Central memory CD8-positive, alpha-beta T cell (primary cell): Measurements from ENCODE around the gene TTYH3.

Source experiments
- ATAC-seq: fragments of 150-1000 bp; cut with Tn5 transposase; replicated peaks from 2 replicates; pipeline ENCODE4 v1.10.0; 2022; ENCODE audit warnings: mild to moderate bottlenecking, moderate FRiP score, moderate number of reproducible peaks; ENCODE audit not compliant: poor library complexity, severe bottlenecking; ENCODE audit errors: extremely low read depth
- DNase-seq, 2 donors: peaks; one replicate each; pipeline ENCODE4 v3.0.0; 2021; ENCODE audit warnings: low spot score in 2 of 2
- H3K27ac Mint-ChIP-seq: one replicate; pipeline ENCODE4 v1.8.0; 2022; ENCODE audit warnings: low read depth, mild to moderate bottlenecking, moderate library complexity, mixed read lengths
- H3K27me3 Mint-ChIP-seq: one replicate; pipeline ENCODE4 v1.8.0; 2022; ENCODE audit warnings: mixed read lengths
- H3K36me3 Mint-ChIP-seq: one replicate; pipeline ENCODE4 v1.8.0; 2022; ENCODE audit warnings: mild to moderate bottlenecking, moderate library complexity, mixed read lengths; ENCODE audit not compliant: insufficient read depth
- H3K4me1 Mint-ChIP-seq: one replicate; pipeline ENCODE4 v1.8.0; 2022; ENCODE audit warnings: mixed read lengths
- H3K4me3 Mint-ChIP-seq: one replicate; pipeline ENCODE4 v1.8.0; 2022; ENCODE audit warnings: mild to moderate bottlenecking, moderate library complexity, mixed read lengths
- H3K9me3 Mint-ChIP-seq: one replicate; pipeline ENCODE4 v1.8.0; 2022; ENCODE audit warnings: mixed read lengths

TTYH3 gene

GRCh38 chr7:2702594-2702957 lies 70.8 kb downstream of the TTYH3 start:
- Mint-ChIP-seq H3K4me1 (peaks cover 35% of the 10 kb centered on the region), H3K36me3 (peaks cover 8% of the 10 kb centered on the region), H3K9me3 (no peaks in the 10 kb centered on the region), H3K4me3 (no peak overlapping the region), H3K27ac (no peak overlapping the region), H3K27me3 (no peaks in the 10 kb centered on the region)
- ATAC-seq: no peak
- DNase-seq: no peak

- H3K27ac Mint-ChIP-seq: no peak overlapping the region
- ATAC-seq: no peak
- H3K4me1 Mint-ChIP-seq: peaks cover 22% of the 10 kb centered on the region
- H3K36me3 Mint-ChIP-seq: peaks cover 7% of the 10 kb centered on the region
- no peak for DNase-seq
- H3K9me3 Mint-ChIP-seq: no peaks in the 10 kb centered on the region
- H3K27me3 Mint-ChIP-seq: no peaks in the 10 kb centered on the region
- no peak overlapping the region for H3K4me3 Mint-ChIP-seq
Measured at GRCh38 chr7:2705371-2706096, 73.7 kb downstream of the TTYH3 start.

GRCh38 chr7:2706685-2707126 lies 74.9 kb downstream of the TTYH3 start:
- Mint-ChIP-seq H3K4me3 (no peak overlapping the region), H3K27me3 (no peaks in the 10 kb centered on the region), H3K9me3 (no peaks in the 10 kb centered on the region), H3K27ac (peak overlapping the region; percentile 53), H3K36me3 (peaks cover 11% of the 10 kb centered on the region), H3K4me1 (peaks cover 29% of the 10 kb centered on the region)
- ATAC-seq (no peak), DNase-seq (no peak)

- Mint-ChIP-seq H3K4me1 (peaks cover 24% of the 10 kb centered on the region), H3K27ac (no peak overlapping the region), H3K36me3 (peaks cover 11% of the 10 kb centered on the region), H3K27me3 (no peaks in the 10 kb centered on the region), H3K9me3 (no peaks in the 10 kb centered on the region), H3K4me3 (no peak overlapping the region)
- ATAC-seq (no peak), DNase-seq (no peak)
Measured at GRCh38 chr7:2707481-2707880, 75.7 kb downstream of the TTYH3 start.

GRCh38 chr7:2708041-2708440 lies 76.3 kb downstream of the TTYH3 start:
- no peak overlapping the region for H3K4me3 Mint-ChIP-seq
- DNase-seq: no peak
- ATAC-seq: no peak
- no peaks in the 10 kb centered on the region for H3K9me3 Mint-ChIP-seq
- no peak overlapping the region for H3K27ac Mint-ChIP-seq
- H3K27me3 Mint-ChIP-seq: no peaks in the 10 kb centered on the region
- peaks cover 23% of the 10 kb centered on the region for H3K4me1 Mint-ChIP-seq
- peaks cover 11% of the 10 kb centered on the region for H3K36me3 Mint-ChIP-seq

- ATAC-seq (no peak), DNase-seq (no peak)
- H3K27me3 Mint-ChIP-seq: no peaks in the 10 kb centered on the region
- no peak overlapping the region for H3K27ac Mint-ChIP-seq
- H3K9me3 Mint-ChIP-seq: no peaks in the 10 kb centered on the region
- H3K36me3 Mint-ChIP-seq: peaks cover 11% of the 10 kb centered on the region
- peaks cover 23% of the 10 kb centered on the region for H3K4me1 Mint-ChIP-seq
- no peak overlapping the region for H3K4me3 Mint-ChIP-seq
Measured at GRCh38 chr7:2708547-2709310, 76.9 kb downstream of the TTYH3 start.

GRCh38 chr7:2709553-2710285 lies 77.9 kb downstream of the TTYH3 start:
- Mint-ChIP-seq H3K36me3 (peaks cover 11% of the 10 kb centered on the region), H3K4me3 (peak overlapping the region; percentile 82), H3K27ac (peak overlapping the region; percentile 81), H3K27me3 (no peaks in the 10 kb centered on the region), H3K4me1 (peaks cover 23% of the 10 kb centered on the region), H3K9me3 (no peaks in the 10 kb centered on the region)
- DNase-seq (peak; percentile 73 to 74), ATAC-seq (peak; percentile 74)

GRCh38 chr7:2710286-2710655 lies 78.5 kb downstream of the TTYH3 start:
- Mint-ChIP-seq H3K36me3 (peaks cover 14% of the 10 kb centered on the region), H3K9me3 (no peaks in the 10 kb centered on the region), H3K27ac (peak overlapping the region; percentile 81), H3K4me3 (peak overlapping the region; percentile 82), H3K27me3 (no peaks in the 10 kb centered on the region), H3K4me1 (peaks cover 29% of the 10 kb centered on the region)
- DNase-seq (peak; percentile 49 to 59), ATAC-seq (peak; percentile 75)

GRCh38 chr7:2710901-2711551 lies 79.2 kb downstream of the TTYH3 start:
- H3K4me3 Mint-ChIP-seq: peak overlapping the region; percentile 82
- peaks cover 14% of the 10 kb centered on the region for H3K36me3 Mint-ChIP-seq
- peak overlapping the region; percentile 81 for H3K27ac Mint-ChIP-seq
- no peaks in the 10 kb centered on the region for H3K9me3 Mint-ChIP-seq
- no peaks in the 10 kb centered on the region for H3K27me3 Mint-ChIP-seq
- H3K4me1 Mint-ChIP-seq: peaks cover 34% of the 10 kb centered on the region
- DNase-seq (peak in 1 of 2 donors; percentile 54), ATAC-seq (peak; percentile 51)

GRCh38 chr7:2711895-2712675 lies 80.3 kb downstream of the TTYH3 start:
- Mint-ChIP-seq H3K27ac (peak overlapping the region; percentile 10), H3K4me1 (peaks cover 43% of the 10 kb centered on the region), H3K4me3 (no peak overlapping the region), H3K27me3 (no peaks in the 10 kb centered on the region), H3K9me3 (no peaks in the 10 kb centered on the region), H3K36me3 (peaks cover 14% of the 10 kb centered on the region)
- no peak for ATAC-seq
- no peak for DNase-seq

GRCh38 chr7:2713370-2713769 lies 81.6 kb downstream of the TTYH3 start:
- Mint-ChIP-seq H3K27me3 (no peaks in the 10 kb centered on the region), H3K36me3 (peaks cover 12% of the 10 kb centered on the region), H3K4me1 (peaks cover 46% of the 10 kb centered on the region), H3K4me3 (no peak overlapping the region), H3K27ac (peak overlapping the region; percentile 8), H3K9me3 (no peaks in the 10 kb centered on the region)
- DNase-seq (no peak), ATAC-seq (no peak)

GRCh38 chr7:2713978-2714377 lies 82.2 kb downstream of the TTYH3 start:
- Mint-ChIP-seq H3K36me3 (peaks cover 12% of the 10 kb centered on the region), H3K9me3 (no peaks in the 10 kb centered on the region), H3K27ac (peak overlapping the region; percentile 8), H3K4me1 (peaks cover 51% of the 10 kb centered on the region), H3K4me3 (no peak overlapping the region), H3K27me3 (no peaks in the 10 kb centered on the region)
- DNase-seq (no peak), ATAC-seq (no peak)
